GM19395 (cell line): ENCODE results near the gene C10orf95.

Experiments used
- ATAC-seq: cut with Tn5 transposase; IDR thresholded peaks from one replicate; pipeline ENCODE4 v1.9.1; 2021; ENCODE audit warnings: mild to moderate bottlenecking, moderate library complexity; ENCODE audit not compliant: unreplicated experiment

Gene C10orf95

DNA sequence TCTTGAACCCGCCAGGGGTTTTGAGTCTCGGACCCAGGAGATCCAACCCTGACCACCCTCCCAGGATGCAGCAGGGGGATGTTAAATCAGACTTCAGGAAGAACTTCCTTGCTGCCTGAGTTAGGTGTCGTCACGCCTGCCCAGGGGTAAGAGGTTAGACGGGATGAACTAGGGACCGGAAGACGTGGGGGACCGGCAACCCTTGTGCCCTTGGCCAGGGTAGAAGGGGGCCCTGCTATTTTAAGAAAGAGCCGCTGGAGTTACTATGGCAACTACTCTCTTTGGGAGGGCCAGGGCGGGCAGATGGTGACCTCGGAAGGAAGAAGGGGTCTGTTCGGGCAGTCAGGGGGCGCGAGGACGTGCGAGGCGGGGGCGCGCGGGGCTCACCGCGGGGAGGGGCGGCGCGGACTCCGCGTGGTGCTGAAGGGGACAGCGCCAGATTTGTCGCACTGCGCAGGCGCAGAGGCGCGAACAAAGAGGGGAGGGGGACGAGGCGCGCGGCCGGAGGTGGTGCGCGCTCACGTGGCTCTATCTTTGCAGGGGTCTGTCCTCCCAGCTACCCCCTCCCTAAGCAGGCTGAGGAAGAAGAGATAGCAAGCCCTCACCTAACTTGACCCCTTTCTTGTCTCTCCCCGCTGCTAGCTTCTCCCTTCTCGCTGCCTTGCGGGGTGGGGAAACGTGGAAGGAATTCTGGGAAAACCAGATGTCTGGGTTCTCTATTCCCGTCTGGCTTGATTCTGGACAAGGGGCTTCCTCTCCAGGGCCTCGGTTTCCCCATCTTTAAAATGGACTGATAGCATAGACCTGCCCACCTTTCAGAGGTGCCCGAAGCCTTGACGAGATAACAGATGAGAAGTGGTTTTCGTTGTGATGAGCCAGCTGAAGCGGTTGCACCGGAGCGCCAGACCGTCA lies 31.8 kb downstream of the C10orf95 start:
- no peak for ATAC-seq

DNA sequence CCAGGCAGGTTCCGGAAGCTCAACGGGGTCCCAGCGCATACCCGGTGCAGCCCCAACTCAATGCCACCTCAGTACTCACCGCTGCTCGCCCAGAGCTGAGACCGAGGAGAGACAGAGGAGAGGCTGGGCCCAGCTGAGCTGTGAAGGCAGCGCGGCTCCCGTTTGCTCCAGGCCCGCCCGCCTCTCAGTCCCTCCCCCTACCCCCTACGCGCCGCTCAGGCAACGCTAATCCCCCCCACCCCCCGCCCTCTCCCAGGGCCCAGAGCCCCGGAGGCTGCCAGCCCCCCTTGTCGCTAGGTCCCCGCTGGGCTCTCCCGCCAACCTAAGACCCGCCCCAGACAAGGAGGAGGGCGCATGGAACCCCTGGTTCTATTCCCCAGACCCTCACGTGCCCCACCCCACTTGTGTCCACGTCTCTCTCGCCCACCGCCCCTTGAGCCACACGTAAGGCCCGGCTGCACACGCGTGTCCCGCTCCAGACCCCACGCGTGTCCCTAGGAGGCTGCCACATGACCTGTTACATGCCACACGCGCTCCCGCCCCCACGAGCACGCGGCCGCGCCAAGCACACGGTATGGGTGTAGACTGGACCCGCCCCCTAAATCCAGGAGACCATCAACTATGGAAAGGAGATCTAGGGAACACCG lies 32.6 kb downstream of the C10orf95 start, which contains the start of gene PSD:
PSD (minus strand) TSS at position 164 of the 647 bp plus-strand sequence. CDS start 1,747 bp downstream, outside the sequence.
- ATAC-seq, result no peak

DNA sequence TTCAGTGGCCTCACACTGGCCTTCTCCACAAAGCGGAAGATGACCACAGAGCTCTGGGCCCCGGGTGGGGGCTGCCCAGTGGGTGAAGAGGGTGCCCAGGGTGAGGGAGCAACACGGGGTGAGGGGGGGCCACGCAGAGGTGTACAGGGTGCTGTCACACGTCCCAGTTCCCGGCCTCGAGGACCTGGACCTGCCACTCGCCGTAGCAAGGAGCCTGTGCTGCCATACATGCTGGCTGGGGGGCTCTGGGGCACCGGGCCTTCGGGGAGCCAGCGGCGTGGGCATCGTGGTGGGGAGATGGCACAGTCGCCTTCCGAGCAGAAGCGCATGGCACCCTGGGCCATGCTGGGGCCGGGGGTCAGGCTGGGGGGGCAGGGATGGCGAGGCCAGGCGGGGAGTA lies 34.6 kb downstream of the C10orf95 start:
- ATAC-seq, result no peak

DNA sequence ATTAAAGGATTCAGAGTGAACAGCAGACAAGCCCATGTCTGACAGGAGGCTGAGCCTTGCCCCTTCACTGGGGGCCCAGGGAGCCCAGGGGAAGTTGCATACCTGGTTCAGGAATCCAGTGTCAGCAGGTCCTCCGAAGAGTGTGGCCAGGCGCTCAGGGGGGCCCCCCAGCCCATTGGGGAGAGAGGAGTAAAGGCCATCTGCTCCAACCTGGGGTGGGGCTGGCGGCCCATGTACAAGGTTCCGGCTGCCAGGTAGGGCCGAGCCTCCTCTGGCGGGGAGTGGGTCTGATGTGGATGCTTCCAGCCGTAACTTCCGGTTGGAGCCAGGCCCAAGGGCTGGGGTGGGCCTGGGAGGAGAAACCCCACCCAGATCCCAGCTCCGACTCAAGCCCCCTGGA lies 35.1 kb downstream of the C10orf95 start:
- no peak for ATAC-seq

DNA sequence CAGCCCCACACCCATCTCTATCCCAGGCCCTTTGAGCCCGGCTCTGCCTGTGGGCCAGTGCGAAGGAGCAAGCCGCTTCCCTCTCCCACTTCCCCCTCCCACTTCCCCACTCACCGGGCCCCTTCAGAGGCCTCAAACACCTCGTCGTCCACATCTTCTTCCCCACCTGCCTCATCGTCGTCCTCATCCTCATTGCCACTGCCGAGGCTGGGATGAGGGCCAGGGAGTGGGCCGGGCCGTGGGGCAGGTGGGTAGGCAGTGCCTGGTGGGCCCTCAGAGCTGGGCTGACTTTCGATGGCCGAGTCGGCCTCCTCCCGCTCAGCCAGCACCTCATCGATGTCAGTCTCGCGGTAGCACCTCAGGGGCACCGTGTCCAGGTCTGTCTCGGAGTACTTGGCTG lies 36.6 kb downstream of the C10orf95 start:
- no peak for ATAC-seq

DNA sequence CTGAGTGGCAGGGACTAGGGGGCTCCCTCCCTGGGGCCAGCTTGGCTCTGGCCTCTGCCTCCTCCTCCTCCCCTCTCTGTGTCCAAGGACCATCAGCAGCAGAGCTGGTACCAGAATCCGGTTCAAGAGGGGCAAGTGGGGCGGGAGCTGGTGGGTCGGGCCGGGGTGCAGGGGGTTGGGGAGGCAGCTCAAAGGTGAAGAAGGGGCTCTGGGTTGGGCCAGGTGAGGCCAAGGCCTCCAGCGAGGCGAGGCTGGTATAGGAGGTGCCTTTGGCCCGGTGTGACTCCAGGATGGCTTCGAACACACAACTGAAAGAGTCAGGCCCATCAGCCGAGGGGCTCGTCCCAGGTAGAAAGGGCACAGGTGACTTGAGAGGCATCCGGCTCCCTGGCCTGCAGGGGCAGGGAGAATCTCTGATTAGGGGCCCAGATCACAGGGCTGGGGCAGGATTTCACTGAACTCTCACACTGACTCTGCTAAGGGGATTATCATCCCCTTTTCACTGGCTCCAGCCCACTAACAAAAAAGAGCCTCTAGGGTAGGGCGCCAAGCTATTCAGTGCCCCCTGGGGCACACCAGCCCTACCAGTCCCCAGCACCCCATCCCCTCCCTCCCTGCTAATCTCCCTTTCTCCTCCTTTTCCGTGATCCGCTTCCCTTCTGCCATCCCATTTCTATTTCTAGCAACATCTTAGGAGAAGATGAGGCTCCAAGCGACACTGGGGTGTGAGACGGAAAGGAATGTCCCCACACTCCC lies 37.4 kb downstream of the C10orf95 start:
- ATAC-seq, result no peak

DNA sequence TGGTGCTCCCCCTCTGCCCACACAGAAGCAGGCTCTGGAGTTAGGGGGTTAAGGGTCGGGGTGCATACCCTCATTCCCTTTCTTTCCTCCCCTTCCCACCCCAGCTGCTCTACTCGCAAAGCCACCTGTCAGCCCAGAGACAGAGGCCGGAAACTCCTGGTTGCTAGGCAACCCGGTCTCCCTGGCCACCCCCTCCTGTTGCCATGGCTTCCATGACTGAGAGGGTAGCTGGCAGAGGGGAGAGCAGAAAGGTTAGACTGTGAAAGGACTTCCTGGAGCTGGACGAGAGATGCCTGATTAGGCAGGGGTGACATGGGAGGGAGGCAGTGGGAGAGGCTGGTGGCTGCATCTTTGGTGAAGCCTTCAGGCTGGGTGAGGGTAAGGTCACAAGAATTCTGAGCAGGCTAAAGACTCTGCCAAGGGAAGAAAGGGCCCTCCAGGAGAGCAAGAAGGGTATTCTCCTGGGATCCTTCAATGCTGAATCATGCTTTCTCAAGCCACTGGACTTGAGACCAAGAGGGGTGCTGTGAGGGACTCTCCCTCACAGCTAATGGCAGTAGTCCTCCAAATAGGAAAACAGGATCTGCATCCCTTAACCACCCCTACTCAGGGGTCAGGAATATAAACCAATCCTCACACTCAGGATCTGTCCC lies 38.2 kb downstream of the C10orf95 start:
- no peak for ATAC-seq

DNA sequence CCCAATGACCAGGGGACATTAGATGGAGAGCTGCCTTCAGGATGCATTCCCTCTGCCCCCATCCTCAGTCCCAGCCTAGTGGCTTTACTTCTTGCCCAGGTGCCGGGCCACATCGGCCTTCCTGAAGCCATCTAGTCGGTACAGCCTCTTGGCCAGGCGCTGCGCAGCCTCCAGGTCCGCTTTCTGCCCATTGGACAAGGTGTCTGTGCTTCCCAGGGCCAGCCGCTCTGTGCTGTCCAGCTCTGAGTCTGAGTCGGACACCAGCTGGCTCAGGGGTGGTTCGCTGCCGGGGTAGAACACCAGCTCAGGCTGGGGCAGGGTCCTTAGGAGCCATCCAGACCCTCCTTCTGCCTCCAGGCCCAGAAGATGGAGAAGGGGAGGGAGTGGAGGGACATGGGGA lies 39.0 kb downstream of the C10orf95 start:
- no peak for ATAC-seq

DNA sequence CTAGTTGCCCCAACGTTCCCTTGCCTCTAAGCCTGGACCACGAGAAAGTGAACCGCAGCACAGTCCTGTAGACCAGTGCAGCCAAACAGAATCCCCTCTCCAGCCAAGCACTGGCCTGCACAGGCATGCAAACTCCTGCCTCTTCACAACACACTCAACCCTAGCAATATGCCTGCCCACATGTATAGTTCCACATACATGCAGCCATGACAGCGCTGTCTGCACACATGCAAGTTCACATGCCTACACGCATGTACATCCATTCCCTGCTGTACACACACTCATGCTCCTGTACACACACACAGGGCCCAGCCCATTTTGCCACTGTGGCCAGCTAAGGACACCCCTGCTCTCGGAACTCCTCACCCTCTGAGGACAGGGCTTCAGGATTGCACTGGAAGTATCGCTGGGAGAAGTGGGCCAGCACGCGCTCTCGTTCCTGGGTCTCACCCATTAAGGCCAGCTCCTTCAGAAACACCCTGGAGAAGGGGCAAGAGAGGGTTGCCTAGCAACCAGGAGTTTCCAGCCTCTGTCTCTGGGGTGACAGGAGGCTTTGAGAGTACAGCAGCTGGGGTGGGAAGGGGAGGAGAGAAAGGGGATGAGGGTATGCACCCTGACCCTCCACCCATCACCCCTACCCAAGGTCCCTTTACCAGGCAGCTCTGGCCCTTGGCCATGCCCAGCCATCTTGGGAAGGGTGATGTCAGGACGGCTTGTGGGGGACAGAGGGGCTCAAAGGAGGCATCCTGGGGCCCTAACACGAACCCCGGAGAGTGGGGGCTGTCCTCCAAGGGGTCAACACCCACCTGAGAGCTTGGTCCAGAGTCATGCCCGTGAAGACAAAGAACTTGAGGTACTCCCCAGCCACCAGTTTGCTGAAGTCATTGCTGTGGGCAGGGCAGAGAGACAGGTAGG lies 39.7 kb downstream of the C10orf95 start:
- ATAC-seq, result no peak

DNA sequence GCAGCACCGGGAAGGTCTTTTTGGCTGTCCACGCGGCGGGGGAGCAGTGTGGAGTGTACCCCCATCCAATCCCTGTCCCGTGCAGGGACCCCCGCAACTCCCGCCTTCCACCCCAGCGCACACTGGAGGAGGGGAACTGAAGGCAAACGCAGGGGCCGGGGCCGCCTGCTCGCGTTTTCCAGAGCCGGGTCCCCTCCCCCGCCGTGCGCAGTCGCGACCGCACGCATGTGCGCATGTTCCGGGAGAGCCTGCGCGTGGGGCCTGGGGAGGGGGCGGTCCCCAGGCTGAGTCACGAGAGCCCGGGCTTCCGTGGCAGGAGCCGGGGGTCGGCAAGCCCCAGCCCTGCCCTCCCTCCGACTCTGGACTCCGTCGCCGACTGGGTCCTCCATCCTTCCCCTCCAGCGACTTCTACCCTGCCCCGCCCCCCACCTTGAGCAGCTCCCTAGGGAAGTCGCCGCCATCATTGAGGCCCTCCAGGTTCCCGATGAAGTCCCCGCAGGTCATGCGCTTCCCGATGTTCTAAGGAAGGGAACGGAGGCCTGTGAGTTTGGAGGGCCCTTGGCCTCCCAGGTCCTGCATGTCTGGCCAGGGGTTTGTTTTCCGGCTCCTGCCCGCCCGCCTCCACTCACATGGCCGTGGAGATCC lies 40.8 kb downstream of the C10orf95 start:
- ATAC-seq, result no peak

DNA sequence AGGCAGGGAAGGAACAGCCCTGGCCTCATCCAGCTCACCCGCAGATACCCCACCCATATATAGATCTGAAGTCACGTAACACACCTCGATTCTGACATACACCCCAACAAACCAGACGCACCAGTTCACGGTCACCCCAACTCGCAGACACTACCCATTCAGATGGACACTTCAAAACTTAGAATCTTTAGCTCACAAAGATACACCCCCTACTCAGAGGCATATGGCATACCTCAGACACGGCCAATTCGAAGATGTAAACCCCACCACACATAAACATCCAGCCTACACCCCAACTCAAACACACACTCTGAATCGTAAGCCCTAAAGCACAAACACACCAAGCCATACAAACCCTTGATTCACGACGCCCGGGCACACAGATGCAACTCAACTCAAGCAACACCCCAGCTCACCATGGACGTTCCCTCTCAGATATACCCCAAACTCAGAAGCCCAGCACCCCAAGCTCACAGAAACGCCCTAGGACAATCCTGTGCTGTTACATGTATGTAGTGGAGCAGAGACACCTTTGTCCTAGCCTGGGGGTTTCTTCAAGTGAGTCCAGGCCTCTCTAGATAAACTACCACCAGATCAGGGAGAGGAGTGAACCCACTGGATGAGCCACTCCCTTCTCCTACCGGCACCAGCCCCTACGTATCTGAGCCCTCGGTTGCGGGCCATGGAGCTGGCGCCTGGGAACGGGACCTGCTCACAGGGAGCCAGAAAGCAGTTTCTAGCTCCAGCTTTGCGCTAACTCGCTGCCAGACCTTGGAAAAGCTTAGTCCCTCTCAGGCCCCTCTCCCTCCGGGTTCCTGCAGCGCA lies 41.5 kb downstream of the C10orf95 start:
- ATAC-seq, result no peak

DNA sequence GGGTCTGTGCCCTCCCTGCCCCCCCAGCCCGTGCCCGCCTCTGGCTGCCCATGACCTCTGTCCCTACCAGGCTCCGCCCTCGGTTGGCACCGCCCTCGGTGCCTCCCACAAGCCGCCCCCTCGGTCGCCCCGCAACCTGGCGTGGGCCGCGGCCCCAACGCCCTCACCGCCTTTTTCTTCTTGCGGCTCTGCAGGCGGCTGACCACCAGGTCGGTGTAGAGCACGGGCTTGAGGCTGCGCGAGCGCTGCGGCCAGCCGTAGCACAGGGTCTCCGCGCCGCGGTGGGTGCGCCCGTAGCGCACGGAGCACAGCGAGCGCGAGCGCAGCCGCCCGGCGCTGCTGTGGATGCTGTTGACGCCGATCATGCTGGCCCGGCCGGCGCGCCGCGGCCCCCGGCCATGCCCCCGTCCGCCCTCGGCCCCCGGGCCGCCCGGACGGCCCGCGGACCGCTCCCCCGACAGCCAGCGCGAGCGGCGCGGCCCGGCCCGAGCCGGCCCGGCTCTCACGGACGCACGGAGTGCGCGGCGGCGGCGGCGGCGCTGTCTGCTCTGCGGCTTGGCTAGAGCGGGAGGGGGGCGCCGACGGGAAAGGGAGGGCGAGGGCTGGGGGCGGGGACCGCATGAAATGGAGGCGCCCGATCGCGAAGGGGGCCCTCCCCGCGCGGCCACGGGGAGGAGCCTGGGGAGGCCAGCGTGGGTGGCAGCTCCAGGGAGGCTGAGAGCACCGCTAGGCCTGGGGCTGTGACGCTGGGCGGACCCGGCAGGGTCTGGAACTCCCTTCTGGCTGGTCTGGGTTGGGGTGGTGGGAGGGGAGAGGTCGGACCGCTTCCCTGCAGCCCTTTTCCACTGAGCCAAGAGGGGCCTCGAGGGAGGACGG lies 42.4 kb downstream of the C10orf95 start:
- ATAC-seq, result no peak

DNA sequence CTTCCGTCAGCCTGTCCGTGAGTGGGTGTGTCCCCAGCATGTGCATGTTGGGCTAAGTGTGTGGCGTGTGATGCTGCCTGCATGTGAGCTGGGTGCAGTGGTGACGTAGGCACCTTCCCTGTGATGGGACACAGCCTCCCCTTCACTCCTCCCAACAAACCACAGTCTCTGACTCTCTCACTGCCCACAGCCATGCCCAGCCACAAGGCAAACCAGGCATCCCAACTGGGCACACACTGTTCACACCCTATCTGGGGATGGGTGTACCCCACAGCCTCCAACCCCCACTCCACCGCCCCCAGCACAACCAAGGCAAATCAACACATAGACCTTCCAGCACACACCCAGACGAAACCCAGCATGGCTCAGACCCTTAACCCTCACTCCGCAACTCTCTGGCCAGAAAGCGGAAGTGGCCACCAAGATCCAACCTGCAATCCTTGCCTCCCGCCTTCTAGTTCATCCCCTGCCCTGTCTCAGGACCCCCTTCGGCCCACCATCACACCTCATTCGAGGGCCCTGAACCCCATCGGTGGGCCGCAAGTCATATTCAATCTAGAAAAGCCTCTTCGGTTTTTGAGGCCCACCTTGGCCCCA lies 43.1 kb downstream of the C10orf95 start:
- no peak for ATAC-seq

DNA sequence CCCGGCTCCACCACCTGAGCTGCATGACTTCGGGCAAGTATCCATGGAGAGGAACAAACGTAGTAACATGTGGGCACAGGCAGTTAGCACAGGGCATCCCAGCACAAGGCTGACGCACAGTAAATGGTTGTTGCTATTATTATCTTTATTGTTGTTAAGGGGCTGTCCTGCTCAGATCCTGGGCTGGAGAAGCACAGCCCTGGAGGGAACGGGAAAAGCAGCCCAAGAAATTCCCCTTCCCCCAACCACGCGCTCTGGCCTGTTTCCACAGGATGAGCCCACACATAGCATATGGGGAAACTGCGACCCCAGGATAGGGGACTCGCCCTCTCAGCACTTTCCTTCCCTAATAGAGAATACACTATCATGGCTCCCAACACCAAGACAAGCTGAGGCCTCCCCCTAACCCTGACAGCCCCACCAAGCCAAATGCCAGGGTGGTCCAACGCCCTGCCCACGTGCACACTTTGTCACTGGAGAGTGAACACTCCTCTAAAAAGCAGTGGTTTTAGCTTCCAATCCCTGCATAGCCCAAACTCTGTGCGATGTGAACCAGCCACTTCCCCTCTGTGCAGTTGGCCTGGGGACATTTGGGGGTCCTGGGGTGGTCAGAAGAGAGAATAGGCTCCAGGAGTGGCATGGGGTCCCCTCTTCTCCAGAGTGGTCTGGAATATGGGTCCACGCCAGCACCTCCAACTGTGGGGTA lies 43.8 kb downstream of the C10orf95 start:
- ATAC-seq, result no peak

DNA sequence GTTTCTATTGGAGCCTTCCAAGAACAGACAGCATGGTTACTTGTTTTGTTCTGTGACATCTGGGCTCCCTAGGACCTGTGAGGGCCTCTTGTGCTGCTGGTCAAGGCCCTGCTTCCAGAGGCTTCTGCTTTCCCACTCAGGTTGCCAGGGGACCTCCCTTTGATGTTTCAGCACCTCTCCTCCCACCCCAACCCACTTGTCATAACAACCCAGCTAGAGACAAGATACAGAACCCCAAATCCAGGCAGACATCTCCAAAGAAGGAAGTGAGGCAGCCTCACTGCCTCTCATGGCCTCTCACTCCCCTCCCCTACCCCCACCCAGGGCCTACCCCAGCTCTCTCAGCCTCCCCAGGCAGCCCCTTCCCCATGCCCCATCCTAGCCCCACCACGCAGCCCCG lies 44.5 kb downstream of the C10orf95 start:
- ATAC-seq, result no peak

DNA sequence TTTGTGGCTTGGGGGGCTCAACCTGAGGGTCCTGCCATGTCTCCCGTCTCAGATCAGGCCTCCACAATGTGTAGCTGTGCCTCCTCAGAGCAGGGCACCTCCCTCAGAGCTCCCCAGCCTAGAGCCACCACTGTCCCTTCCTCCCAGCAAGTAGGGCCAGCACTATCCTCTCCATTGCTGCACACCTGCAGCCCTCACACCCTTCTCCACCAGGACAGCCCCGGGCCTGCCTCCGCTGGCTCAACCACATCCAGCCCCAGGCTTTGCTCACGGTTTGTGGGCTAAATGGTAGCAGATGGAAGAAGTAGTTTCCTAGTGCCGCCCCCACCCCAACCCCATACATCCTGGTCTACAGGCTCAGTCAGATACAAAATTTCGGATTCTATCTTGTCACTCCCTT lies 45.7 kb downstream of the C10orf95 start:
- ATAC-seq, result no peak
